NB4 (cell line): ENCODE results near the gene CLASRP.

Source experiments
- MYC ChIP-seq: IDR thresholded peaks from 2 replicates; pipeline ENCODE4 v1.6.1; 2011; ENCODE audit warnings: low read depth, low read length
- POLR2A ChIP-seq: IDR thresholded peaks from 2 replicates; pipeline ENCODE4 v1.6.1; 2011; ENCODE audit warnings: mild to moderate bottlenecking; ENCODE audit not compliant: insufficient read length; ENCODE audit errors: extremely low read depth
- TF ChIP-seq, protein P1 (sequence below): IDR thresholded peaks from one replicate; pipeline ENCODE4 v1.5.1; 2012; ENCODE audit warnings: low read depth, low read length
- TF ChIP-seq, protein P2 (sequence below): IDR thresholded peaks from 2 replicates; pipeline ENCODE4 v1.6.1; 2011; ENCODE audit warnings: low read depth, low read length

DNA sequence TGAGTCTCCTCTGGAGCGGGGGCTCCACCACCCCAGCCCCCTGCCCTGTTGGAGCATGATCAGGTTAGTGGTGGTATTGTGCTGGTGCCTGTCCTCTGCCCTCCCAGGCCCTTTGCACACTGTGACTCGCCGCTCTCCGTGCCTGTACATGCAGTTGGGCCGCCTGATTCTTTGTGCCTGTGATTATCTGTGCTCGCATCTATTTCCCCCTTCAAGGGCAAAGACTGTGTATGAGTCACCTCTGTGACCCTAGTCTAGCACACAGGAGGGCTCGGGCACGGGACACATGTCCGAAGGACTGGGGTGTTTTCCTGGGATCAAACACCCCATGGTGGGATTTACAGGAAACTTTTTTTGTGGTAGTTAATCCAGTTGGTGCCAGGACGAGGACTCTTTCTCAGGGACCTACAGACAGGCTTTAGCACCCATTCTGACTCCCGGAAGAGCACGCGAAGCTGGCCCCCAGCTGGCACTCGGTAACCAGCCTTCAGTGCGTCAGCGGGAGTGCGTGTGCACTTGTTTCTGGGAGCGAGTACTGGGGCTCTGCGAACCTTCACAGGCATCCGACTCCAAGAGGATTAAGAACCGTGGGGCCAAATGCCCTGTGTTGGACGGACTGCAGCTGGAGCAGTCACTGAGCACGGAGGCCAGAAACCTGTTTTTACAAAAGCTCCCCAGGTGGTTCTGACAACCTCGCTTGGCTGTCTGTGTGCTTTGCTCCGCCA is 60.8 kb downstream of the CLASRP start:
- TF ChIP-seq, protein P1, sequence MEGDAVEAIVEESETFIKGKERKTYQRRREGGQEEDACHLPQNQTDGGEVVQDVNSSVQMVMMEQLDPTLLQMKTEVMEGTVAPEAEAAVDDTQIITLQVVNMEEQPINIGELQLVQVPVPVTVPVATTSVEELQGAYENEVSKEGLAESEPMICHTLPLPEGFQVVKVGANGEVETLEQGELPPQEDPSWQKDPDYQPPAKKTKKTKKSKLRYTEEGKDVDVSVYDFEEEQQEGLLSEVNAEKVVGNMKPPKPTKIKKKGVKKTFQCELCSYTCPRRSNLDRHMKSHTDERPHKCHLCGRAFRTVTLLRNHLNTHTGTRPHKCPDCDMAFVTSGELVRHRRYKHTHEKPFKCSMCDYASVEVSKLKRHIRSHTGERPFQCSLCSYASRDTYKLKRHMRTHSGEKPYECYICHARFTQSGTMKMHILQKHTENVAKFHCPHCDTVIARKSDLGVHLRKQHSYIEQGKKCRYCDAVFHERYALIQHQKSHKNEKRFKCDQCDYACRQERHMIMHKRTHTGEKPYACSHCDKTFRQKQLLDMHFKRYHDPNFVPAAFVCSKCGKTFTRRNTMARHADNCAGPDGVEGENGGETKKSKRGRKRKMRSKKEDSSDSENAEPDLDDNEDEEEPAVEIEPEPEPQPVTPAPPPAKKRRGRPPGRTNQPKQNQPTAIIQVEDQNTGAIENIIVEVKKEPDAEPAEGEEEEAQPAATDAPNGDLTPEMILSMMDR: no peak
- TF ChIP-seq POLR2A (no peak), MYC (no peak)
- TF ChIP-seq, protein P2, sequence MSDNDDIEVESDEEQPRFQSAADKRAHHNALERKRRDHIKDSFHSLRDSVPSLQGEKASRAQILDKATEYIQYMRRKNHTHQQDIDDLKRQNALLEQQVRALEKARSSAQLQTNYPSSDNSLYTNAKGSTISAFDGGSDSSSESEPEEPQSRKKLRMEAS: no peak
